Activated T-cell treated with anti-CD3 and anti-CD28 coated beads, Interleukin-2, amount 50 U/mL, for 48 hours (primary cell): Measurements from ENCODE around the gene CCDC127.
"Not testable (repeated sequence)": the region's sequence is repeated elsewhere in the genome, so short reads cannot be mapped to it uniquely, and the experiment has no call there.

ENCODE experiments used
- DNase-seq, 2 experiments: peaks; one replicate each; pipeline ENCODE4 v3.0.0-alpha.2; 2020

Gene CCDC127

GRCh38 chr5:217494-218456 lies at the start of gene CCDC127, which contains the start of gene SDHA:
Gene CCDC127, minus strand, starts transcription at chr5:218153. Its CDS starts 1,304 bp downstream, at chr5:216849.
Gene SDHA, plus strand, starts transcription at chr5:218320. Its CDS starts 36 bp downstream, at chr5:218356.
- peak; percentile 97 to 98 for DNase-seq

DNA sequence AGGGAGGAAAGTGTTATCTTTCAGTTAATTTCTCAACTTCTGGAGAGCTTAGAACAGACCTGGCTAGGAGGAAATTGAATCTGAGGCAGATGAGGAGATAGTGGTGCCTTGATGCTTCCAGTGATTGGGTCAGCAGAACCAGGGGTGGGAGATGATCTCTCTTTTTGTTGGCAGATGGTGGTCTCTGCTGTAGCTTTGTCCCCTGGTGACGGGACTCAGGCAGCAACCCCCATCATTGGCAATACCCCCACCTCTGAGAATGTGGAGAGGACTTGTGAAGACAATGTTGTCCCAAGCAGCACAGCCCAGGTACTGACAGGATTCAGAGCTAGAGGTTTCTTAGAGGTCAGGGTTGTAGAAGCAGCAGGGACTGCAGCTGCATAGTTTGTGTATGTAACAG lies 49.8 kb upstream of the CCDC127 start:
- no peak for DNase-seq

DNA sequence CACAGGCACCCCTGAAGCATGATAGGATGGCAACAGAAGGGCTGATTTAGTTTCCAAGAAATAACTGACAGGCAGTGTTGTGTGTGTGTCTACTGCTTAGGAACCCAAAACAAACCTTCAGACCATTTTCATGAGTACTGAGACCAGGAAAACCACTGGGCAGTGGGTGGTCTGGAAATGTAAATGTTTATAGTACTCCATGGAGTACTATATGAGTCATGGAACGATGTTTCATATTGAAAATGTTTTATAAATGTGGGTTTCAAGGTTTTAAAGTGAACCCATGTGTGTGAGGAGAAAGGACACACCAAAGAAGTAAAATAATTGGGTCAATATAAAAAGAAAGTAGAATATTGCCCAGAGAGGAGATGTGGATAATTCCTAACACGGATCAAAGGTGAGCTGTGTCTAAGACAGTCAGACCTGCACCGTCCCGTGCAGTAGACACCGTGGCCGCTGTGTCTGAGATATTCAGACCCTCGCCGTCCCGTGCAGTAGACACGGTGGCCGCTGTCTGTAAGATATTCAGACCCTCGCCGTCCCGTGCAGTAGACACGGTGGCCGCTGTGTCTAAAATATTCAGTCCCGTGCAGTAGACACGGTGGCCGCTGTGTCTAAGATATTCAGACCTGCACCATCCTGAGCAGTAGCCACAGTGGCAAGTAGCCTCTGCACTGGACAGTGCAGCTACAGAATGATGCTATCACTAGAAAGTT lies 48.5 kb upstream of the CCDC127 start:
- DNase-seq, result not testable (repeated sequence)

- DNase-seq, result peak in 1 of 2 experiments; percentile 6
Observed at GRCh38 chr5:264338-264737, 46.4 kb upstream of the CCDC127 start.

- peak in 1 of 2 experiments; percentile 2 for DNase-seq
Observed at GRCh38 chr5:263275-263974, 45.5 kb upstream of the CCDC127 start.

DNA sequence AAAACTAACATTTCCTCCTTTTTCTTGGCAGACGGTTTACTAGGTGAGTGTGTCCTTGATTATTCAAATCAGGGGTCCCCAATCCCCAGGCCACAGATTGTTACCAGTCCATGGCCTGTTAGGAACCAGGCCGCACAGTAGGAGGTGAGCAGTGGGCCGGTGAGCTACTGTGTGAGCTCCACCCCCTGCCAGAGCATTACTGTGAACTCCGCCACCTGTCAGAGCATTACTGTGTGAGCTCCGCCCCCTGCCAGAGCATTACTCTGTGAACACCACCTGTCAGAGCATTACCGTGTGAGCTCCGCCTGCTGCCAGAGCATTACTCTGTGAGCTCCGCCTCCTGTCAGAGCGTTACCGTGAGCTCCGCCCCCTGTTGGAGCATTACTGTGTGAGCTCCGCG lies 39.2 kb upstream of the CCDC127 start:
- DNase-seq, result no peak

DNA sequence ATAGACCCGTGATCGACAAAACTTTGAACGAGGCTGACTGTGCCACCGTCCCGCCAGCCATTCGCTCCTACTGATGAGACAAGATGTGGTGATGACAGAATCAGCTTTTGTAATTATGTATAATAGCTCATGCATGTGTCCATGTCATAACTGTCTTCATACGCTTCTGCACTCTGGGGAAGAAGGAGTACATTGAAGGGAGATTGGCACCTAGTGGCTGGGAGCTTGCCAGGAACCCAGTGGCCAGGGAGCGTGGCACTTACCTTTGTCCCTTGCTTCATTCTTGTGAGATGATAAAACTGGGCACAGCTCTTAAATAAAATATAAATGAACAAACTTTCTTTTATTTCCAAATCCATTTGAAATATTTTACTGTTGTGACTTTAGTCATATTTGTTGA lies 38.4 kb upstream of the CCDC127 start:
- DNase-seq, result not testable (repeated sequence)

- DNase-seq, result not testable (repeated sequence)
Observed at GRCh38 chr5:255116-255515, 37.2 kb upstream of the CCDC127 start.

- not testable (repeated sequence) for DNase-seq
Observed at GRCh38 chr5:254322-254721, 36.4 kb upstream of the CCDC127 start.

- DNase-seq, result no peak
Observed at GRCh38 chr5:252546-252945, 34.6 kb upstream of the CCDC127 start.

DNA sequence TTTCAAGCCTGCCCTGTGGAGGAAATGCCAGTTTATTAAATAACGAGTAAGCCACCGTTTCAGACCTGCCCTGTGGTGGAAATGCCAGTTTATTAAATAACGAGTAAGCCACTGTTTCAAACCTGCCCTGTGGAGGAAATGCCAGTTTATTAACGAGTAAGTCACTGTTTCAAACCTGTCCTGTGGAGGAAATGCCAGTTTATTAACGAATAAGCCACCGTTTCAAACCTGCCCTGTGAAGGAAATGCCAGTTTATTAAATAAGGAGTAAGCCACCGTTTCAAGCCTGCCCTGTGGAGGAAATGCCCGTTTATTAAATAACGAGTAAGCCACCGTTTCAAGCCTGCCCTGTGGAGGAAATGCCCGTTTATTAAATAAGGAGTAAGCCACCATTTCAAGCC lies 34.0 kb upstream of the CCDC127 start:
- DNase-seq, result not testable (repeated sequence)

DNA sequence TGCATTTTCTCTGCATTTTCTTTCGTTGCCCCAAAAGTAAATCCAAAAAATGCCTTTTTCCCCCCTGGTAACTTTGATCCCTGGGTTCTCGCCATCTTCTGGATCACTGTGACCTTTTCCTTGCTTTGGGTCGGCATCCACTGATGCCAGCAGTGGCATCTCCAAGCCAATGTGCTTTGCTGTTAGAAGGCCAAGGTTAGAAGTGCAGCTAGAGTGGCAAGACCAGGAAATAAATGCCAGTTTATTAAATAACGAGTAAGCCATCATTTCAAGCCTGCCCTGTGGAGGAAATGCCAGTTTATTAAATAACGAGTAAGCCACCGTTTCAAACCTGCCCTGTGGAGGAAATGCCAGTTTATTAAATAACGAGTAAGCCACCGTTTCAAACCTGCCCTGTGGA lies 33.6 kb upstream of the CCDC127 start:
- not testable (repeated sequence) for DNase-seq

GRCh38 chr5:251016-251415 lies 33.1 kb upstream of the CCDC127 start:
- not testable (repeated sequence) for DNase-seq

DNA sequence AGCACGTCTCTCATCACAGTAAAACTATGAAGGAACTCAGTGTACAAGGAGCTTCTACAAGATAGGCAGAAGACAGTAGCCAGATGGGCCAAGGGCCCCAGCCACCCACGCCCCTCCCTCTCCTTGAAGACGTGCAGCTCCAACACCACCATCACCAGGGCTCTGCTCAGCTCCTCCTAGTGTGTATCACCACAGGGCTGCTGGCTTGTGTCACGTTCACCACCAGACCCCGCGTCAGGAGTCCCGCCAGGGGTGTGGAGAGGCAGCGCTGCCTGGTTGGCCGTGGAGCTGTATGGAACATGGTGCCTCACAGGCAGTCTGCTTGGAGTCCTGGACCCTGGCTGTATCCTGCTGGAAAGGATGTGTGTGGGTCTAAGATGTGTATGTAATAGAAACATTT lies 32.4 kb upstream of the CCDC127 start:
- DNase-seq, result not testable (repeated sequence)

DNA sequence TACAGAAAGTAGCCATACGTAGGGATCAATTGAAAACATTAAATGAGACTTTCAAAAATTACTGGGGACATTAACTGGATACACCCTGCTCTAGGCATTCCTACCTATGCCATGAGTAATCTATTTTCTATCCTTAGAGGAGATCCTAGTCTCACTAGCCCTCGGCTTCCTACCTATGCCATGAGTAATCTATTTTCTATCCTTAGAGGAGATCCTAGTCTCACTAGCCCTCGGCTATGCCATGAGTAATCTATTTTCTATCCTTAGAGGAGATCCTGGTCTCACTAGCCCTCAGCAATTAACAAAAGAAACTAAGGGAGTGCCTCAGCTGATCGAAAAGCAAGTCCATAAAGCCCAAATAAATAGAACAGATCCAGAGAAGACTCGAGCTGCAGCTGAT lies 27.8 kb upstream of the CCDC127 start:
- not testable (repeated sequence) for DNase-seq

DNA sequence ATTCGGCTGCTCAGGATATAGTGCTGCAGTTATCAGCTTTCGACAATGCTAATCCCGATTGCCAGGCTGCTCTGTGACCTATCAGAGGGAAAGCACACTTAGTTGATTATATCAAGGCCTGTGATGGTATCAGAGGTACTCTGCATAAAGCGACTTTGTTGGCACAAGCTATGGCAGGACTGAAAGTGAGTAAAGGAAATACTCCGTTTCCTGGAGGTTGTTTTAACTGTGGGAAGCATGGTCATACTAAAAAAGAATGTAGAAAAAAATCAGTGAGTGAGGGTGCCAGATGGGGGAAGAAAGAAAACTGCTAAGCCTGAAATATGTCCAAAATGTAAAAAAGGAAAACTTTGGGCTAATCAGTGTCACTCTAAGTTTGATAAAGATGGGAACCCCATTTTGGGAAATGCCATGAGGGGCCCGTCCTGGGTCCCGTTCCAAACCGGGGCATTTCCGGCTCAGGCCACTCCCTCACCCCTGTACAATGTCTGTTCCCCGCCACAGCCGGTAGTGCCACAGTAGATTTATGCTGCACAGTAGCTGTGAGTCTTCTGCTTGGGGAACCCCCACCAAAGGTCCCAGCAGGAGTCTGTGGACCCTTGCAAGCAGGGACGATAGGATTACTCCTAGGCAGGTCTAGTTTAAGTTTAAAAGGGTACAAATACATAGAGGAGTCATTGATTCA lies 25.9 kb upstream of the CCDC127 start:
- not testable (repeated sequence) for DNase-seq

- DNase-seq, result not testable (repeated sequence)
Observed at GRCh38 chr5:241045-241669, 23.2 kb upstream of the CCDC127 start.

DNA sequence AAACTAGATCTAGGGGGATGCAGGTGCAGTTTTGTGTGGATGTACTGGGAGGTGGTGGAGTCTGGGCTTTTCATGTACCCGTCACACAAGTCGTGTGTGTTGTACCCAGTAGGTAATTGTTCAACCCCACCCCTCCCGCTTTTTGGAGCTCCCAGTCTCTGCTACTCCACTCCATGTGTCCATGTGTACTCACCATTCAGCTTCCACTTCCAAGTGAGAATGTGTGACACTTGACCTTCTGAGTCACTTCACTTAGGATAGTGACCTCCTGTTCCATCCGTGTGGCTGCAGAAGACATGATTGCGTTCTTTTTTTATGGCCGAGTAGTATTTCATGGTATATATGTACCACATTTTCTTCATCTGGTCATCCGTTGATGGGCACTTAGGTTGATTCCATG lies 22.6 kb upstream of the CCDC127 start:
- DNase-seq, result not testable (repeated sequence)

GRCh38 chr5:237931-238330 lies 20.0 kb upstream of the CCDC127 start:
- not testable (repeated sequence) for DNase-seq

- DNase-seq, result not testable (repeated sequence)
Observed at GRCh38 chr5:235527-235926, 17.6 kb upstream of the CCDC127 start.

DNA sequence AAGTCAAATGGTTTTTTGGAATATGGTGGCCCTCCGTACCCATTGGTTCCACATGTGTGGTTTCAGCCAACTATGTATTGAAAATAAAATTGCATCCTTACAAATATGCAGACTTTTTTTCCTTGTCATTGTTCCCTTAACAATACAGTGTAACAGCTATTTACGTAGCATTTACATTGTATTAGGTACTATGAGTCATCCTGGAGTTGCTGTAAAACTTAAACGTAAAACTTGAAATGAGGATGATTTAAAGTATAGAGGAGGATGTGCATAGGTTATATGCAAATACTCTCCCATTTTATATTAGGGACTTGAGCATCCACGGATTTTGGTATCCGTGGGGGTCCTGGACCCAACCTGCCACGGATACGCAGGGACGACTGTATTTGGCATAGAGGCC lies 16.5 kb upstream of the CCDC127 start:
- no peak for DNase-seq

GRCh38 chr5:233426-233825 lies 15.5 kb upstream of the CCDC127 start:
- DNase-seq, result not testable (repeated sequence)
